ES-I3 (cell line): ENCODE data around the gene DIAPH3.
"Not testable (repeated sequence)": the region's sequence is repeated elsewhere in the genome, so short reads cannot be mapped to it uniquely, and the experiment has no call there.

ENCODE experiments used
- H3K36me3 ChIP-seq: 2 replicates; pipeline ENCODE4 v1.6.1; 2013; ENCODE audit warnings: mild to moderate bottlenecking, low read length, control low read depth, moderate library complexity; ENCODE audit not compliant: insufficient read depth
- H3K4me1 ChIP-seq: 2 replicates; pipeline ENCODE4 v1.6.1; 2013; ENCODE audit warnings: mild to moderate bottlenecking, control low read depth, low read length; ENCODE audit not compliant: insufficient read depth
- H3K9ac ChIP-seq: 2 replicates; pipeline ENCODE4 v1.6.1; 2013; ENCODE audit warnings: low read depth, mild to moderate bottlenecking, low read length, moderate library complexity
- H3K9me3 ChIP-seq: 2 replicates; pipeline ENCODE4 v1.6.1; 2013; ENCODE audit warnings: mild to moderate bottlenecking, low read length, moderate library complexity; ENCODE audit not compliant: control insufficient read depth, insufficient read depth

The DIAPH3 gene

GRCh38 chr13:60163478-60164233, at the start of gene DIAPH3:
Gene DIAPH3 (minus strand): TSS chr13:60163928. CDS start chr13:60163766, 162 bp downstream.
- Histone ChIP-seq H3K9ac (peak within 1 kb of the TSS; percentile 99), H3K4me1 (peaks cover 12% of the 10 kb centered on the region), H3K9me3 (no peaks in the 10 kb centered on the region), H3K36me3 (peaks cover 7% of the 10 kb centered on the region; the same call in 1 of the 2 replicates)

- no peak overlapping the region for H3K9ac ChIP-seq
- no peaks in the 10 kb centered on the region for H3K4me1 ChIP-seq
- no peaks in the 10 kb centered on the region for H3K36me3 ChIP-seq
- H3K9me3 ChIP-seq: no peaks in the 10 kb centered on the region
These were observed 49.6 kb upstream of the DIAPH3 start for GRCh38 chr13:60213236-60213744.

- no peaks in the 10 kb centered on the region for H3K9me3 ChIP-seq
- H3K36me3 ChIP-seq: no peaks in the 10 kb centered on the region
- H3K4me1 ChIP-seq: no peaks in the 10 kb centered on the region
- no peak overlapping the region for H3K9ac ChIP-seq
These were observed 47.8 kb upstream of the DIAPH3 start for GRCh38 chr13:60211548-60211947.

GRCh38 chr13:60210510-60211330, 47.0 kb upstream of the DIAPH3 start:
- H3K4me1 ChIP-seq: no peaks in the 10 kb centered on the region
- H3K36me3 ChIP-seq: no peaks in the 10 kb centered on the region
- H3K9me3 ChIP-seq: no peaks in the 10 kb centered on the region
- no peak overlapping the region for H3K9ac ChIP-seq

DNA sequence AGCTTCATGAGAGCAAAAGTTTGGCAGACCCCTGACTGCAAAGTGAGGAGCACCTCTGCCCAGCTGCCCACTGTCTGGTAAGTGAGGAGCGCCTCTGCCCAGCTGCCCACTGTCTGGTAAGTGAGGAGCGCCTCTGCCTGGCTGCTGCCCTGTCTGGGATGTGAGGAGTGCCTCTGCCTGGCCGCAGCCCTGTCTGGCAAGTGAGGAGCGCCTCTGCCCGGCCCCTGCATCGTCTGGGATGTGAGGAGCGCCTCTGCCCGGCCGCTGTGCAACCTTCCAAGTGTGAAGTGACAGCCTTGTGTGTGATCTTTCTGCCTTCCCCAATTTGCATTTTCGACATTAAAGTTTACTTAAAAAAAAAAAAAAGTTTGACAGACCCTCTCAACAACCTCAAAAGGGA, 41.8 kb upstream of the DIAPH3 start:
- H3K9ac ChIP-seq, H3K9me3 ChIP-seq, H3K36me3 ChIP-seq, H3K4me1 ChIP-seq: not testable (repeated sequence)

DNA sequence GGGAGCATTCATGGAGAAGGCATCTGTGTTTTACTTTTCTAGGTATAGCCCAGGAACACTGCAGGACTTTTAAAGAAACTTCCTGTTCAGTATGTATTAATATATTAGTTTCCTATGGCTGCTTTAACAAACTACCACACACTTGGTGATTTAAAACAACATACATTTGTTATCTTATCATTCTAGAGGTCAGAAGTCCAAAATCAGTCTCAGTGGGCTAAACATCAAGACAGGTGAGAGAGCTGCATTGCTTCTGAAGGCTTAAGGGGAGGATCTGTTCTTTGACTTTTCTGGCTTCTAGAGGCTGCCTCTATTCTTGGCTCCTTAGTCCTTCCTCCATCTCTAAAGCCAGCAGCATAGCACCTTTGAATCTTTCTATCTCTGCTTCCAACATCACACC, 37.6 kb upstream of the DIAPH3 start:
- H3K36me3 ChIP-seq: no peaks in the 10 kb centered on the region
- H3K9ac ChIP-seq: no peak overlapping the region
- H3K4me1 ChIP-seq: no peaks in the 10 kb centered on the region
- no peaks in the 10 kb centered on the region for H3K9me3 ChIP-seq

DNA sequence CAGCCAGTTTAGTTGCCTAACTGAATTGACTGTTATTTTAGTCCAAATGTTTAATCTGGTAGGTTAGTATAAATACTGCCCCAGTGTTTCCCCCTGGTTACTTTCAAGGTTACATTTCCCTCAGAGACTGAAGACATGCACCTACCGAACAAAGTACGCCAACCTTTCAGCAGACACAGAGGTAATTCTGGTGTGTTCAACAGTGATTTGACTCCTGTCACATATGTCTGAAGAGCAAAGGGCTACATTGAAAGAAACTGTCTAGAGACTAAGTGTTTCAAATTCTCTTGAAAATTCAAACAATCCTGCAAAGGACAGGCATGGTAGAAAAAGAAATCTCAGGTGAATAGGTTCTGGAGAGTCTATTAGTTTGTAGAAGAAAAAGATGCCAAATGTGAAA, 32.2 kb upstream of the DIAPH3 start:
- not testable (repeated sequence) for H3K9ac ChIP-seq, H3K4me1 ChIP-seq, H3K36me3 ChIP-seq, H3K9me3 ChIP-seq

GRCh38 chr13:60182907-60183306, 19.2 kb upstream of the DIAPH3 start:
- no peak overlapping the region for H3K9ac ChIP-seq
- H3K9me3 ChIP-seq: no peaks in the 10 kb centered on the region
- H3K4me1 ChIP-seq: no peaks in the 10 kb centered on the region
- no peaks in the 10 kb centered on the region for H3K36me3 ChIP-seq

DNA sequence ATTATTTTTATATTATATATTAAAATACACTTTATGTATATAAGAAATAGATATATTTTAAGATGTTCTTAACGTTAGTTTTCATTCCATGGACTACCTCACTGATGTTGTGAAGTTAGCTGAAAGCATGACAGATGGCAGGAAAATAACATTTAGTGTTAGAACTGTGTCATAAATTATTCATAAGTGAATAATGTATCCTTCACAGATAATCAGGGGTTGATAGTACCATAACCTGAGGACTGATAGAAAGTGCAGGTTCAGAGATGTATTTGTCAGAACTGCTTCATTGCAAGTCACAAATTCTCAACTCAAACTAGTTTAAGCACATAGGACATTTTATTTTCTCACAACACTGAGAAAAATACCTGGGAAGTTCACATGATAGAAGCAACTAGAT, 14.6 kb upstream of the DIAPH3 start:
- H3K9me3 ChIP-seq: no peaks in the 10 kb centered on the region
- H3K9ac ChIP-seq: no peak overlapping the region
- no peaks in the 10 kb centered on the region for H3K36me3 ChIP-seq
- no peaks in the 10 kb centered on the region for H3K4me1 ChIP-seq

GRCh38 chr13:60175571-60175970, 11.8 kb upstream of the DIAPH3 start:
- no peaks in the 10 kb centered on the region for H3K4me1 ChIP-seq
- H3K9me3 ChIP-seq: no peaks in the 10 kb centered on the region
- H3K9ac ChIP-seq: no peak overlapping the region
- H3K36me3 ChIP-seq: no peaks in the 10 kb centered on the region

GRCh38 chr13:60174113-60174512, 10.4 kb upstream of the DIAPH3 start:
- Histone ChIP-seq H3K9me3 (no peaks in the 10 kb centered on the region), H3K4me1 (no peaks in the 10 kb centered on the region), H3K36me3 (no peaks in the 10 kb centered on the region), H3K9ac (no peak overlapping the region)

GRCh38 chr13:60172111-60172510, 8.4 kb upstream of the DIAPH3 start:
- Histone ChIP-seq H3K36me3 (no peaks in the 10 kb centered on the region), H3K4me1 (no peaks in the 10 kb centered on the region), H3K9me3 (no peaks in the 10 kb centered on the region), H3K9ac (no peak overlapping the region)

DNA sequence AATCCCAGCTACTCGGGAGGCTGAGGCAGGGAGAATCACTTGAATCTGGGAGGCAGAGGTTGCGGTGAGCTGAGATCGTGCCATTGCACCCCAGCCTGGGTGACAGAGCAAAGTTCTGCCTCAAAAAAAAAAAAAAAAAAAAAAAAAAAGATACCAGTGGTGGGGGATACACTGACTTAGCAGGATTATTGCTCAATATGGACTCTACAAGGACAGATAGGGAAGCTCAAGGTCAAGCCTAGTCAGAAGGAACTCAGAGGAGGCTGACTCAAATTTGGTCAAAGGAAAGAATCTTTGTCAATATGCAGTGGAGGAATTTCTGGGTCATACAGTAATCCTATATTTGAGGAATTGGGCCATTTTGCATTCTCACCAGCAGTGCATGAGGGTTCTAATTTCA, 6.7 kb upstream of the DIAPH3 start:
- H3K4me1 ChIP-seq: peaks cover 6% of the 10 kb centered on the region
- H3K36me3 ChIP-seq: no peaks in the 10 kb centered on the region
- no peak overlapping the region for H3K9ac ChIP-seq
- no peaks in the 10 kb centered on the region for H3K9me3 ChIP-seq

DNA sequence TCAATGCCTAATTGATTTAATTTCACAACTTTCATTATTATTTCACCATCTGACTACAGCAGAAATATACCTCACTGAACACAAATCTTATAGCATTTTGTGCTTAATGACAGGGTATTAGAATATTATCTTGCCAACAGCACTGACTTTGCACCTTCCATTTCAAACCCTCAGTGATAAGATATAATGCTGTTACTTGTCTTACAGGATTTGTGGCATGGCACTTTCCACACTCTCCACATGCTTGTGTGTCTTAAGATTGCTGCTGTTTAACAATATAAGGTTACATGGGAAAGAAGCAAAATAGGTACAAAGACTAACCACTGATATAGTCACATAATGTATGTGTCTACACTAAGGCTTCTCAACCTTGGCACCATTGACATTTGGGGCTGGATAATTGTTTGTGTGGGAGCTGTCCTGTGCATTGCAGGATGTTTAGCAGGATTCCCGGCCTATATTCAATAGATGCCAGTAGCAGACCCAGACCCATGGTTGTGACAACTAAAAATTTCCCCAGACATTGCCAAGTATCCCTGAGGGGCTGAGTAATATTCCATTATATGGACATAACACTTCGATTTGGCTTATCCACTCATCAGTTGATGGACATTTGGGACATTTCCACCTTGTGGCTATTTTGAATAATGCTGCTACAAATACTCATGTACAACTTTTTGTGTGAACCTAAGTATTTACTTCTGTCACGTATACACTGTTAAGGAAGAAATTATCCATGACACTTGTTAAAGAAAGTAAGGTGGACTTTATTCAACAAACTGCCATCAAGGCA, 5.7 kb upstream of the DIAPH3 start:
- H3K36me3 ChIP-seq: no peaks in the 10 kb centered on the region
- H3K9me3 ChIP-seq: no peaks in the 10 kb centered on the region
- peaks cover 12% of the 10 kb centered on the region for H3K4me1 ChIP-seq
- no peak overlapping the region for H3K9ac ChIP-seq
